Naive thymus-derived CD4-positive, alpha-beta T cell (primary cell): Measurements from ENCODE around the gene ZNF182. TPM values are rescaled to one million over a fixed set of nuclear protein-coding genes. Genes with fewer than 3 reads are reported as not detected.
A peak's percentile ranks its signal among the peaks of the same experiment; 100 is the strongest.
"Not testable (repeated sequence)": the region's sequence is repeated elsewhere in the genome, so short reads cannot be mapped to it uniquely, and the experiment has no call there.

Source experiments
- ATAC-seq: fragments of 150-1000 bp; cut with Tn5 transposase; 2 replicates; pipeline ENCODE4 v1.10.0; 2021; ENCODE audit warnings: mild to moderate bottlenecking, moderate library complexity
- CTCF ChIA-PET: fragments of 350-600 bp; sonication (Branson Sonifier 250); formaldehyde crosslinking; loops from one replicate; lab custom pipeline; 2021; ENCODE audit warnings: antibody characterized with exemption; lab: Charles Lee
- POLR2A ChIA-PET: fragments of 350-600 bp; sonication (Branson Sonifier 250); formaldehyde crosslinking; loops from one replicate; lab custom pipeline; 2021; ENCODE audit warnings: antibody characterized with exemption, inconsistent platforms; lab: Charles Lee
- DNase-seq, 9 donors: peaks; one replicate each; pipeline versions ENCODE4 v3.0.0 to v3.0.0-alpha.2; 2020 to 2022; ENCODE audit warnings: mixed read lengths in 1 of 9
- H3K27ac ChIP-seq: one replicate; pipeline ENCODE4 v1.7.0; 2013; ENCODE audit warnings: mild to moderate bottlenecking, low read depth, low read length, moderate library complexity
- H3K27me3 ChIP-seq, 2 donors: one replicate each; pipeline ENCODE4 v1.7.0; 2013; ENCODE audit warnings: low read length in 2 of 2, mild to moderate bottlenecking in 2 of 2, moderate library complexity in 2 of 2; ENCODE audit not compliant: control insufficient read depth in 2 of 2, insufficient read depth in 2 of 2
- H3K36me3 ChIP-seq, 3 experiments: 1 replicate in 2 of 3; 2 replicates in 1 of 3; pipeline ENCODE4 v1.7.0; 2013; ENCODE audit warnings: low read length in 3 of 3, mild to moderate bottlenecking in 3 of 3, moderate library complexity in 1 of 3; ENCODE audit not compliant: insufficient read depth in 3 of 3, control insufficient read depth in 2 of 3
- H3K4me1 ChIP-seq, 2 donors: one replicate each; pipeline ENCODE4 v1.7.0; 2013; ENCODE audit warnings: low read length in 2 of 2, mild to moderate bottlenecking in 2 of 2, moderate library complexity in 1 of 2; ENCODE audit not compliant: control insufficient read depth in 2 of 2, insufficient read depth in 2 of 2
- H3K4me3 ChIP-seq: 2 replicates; pipeline ENCODE4 v1.7.0; 2013; ENCODE audit warnings: mild to moderate bottlenecking, low read length
- H3K9me3 ChIP-seq, 3 experiments: 1 replicate in 2 of 3; 2 replicates in 1 of 3; pipeline ENCODE4 v1.7.0; 2013; ENCODE audit warnings: low read length in 3 of 3; ENCODE audit not compliant: control insufficient read depth in 2 of 3
- H3K27ac Mint-ChIP-seq, 9 donors: one replicate each; pipeline ENCODE4 v1.8.0; 2020 to 2022; ENCODE audit warnings: mixed read lengths in 9 of 9, mild to moderate bottlenecking in 8 of 9, moderate library complexity in 5 of 9, inconsistent platforms in 2 of 9
- H3K27me3 Mint-ChIP-seq, 5 donors: one replicate each; pipeline ENCODE4 v1.8.0; 2021 to 2022; ENCODE audit warnings: mixed read lengths in 5 of 5, mild to moderate bottlenecking in 1 of 5
- H3K36me3 Mint-ChIP-seq, 5 donors: one replicate each; pipeline ENCODE4 v1.8.0; 2020 to 2022; ENCODE audit warnings: mixed read lengths in 5 of 5, mild to moderate bottlenecking in 3 of 5, inconsistent platforms in 1 of 5
- H3K4me1 Mint-ChIP-seq, 7 donors: one replicate each; pipeline ENCODE4 v1.8.0; 2020 to 2022; ENCODE audit warnings: mixed read lengths in 7 of 7, mild to moderate bottlenecking in 3 of 7, inconsistent platforms in 1 of 7
- H3K4me3 Mint-ChIP-seq, 10 donors: one replicate each; pipeline ENCODE4 v1.8.0; 2020 to 2022; ENCODE audit warnings: mild to moderate bottlenecking in 10 of 10, mixed read lengths in 10 of 10, moderate library complexity in 6 of 10, inconsistent platforms in 2 of 10
- H3K9me3 Mint-ChIP-seq, 11 donors: one replicate each; pipeline ENCODE4 v1.8.0; 2020 to 2022; ENCODE audit warnings: mixed read lengths in 11 of 11, mild to moderate bottlenecking in 4 of 11, inconsistent platforms in 1 of 11, moderate library complexity in 1 of 11
- intact Hi-C, 2 donors: fragments of 100-400 bp; cut with micrococcal nuclease; formaldehyde crosslinking; loops; one replicate each; pipeline ENCODE4 v1.15.1; 2023
- polyA plus RNA-seq, 2 donors: library from polyadenylated mRNA; unstranded; fragments of 300-500 nt; fragmentation: Illumina TruSeq; gene quantifications; one replicate each; pipeline ENCODE4 v1.2.3, GENCODE V29; 2021
- total RNA-seq, 6 experiments: library from RNA in 5 of 6; stranded (reverse) in 5 of 6; gene quantifications; 1 replicate in 5 of 6; 2 replicates in 1 of 6; pipeline ENCODE4 v1.2.3 and lab custom pipeline; 2021 to 2026

Gene ZNF182
- total and polyA plus RNA-seq, 7 experiments from 2014 or later = 4.6 to 16.7 (median 9.0) TPM

DNA sequence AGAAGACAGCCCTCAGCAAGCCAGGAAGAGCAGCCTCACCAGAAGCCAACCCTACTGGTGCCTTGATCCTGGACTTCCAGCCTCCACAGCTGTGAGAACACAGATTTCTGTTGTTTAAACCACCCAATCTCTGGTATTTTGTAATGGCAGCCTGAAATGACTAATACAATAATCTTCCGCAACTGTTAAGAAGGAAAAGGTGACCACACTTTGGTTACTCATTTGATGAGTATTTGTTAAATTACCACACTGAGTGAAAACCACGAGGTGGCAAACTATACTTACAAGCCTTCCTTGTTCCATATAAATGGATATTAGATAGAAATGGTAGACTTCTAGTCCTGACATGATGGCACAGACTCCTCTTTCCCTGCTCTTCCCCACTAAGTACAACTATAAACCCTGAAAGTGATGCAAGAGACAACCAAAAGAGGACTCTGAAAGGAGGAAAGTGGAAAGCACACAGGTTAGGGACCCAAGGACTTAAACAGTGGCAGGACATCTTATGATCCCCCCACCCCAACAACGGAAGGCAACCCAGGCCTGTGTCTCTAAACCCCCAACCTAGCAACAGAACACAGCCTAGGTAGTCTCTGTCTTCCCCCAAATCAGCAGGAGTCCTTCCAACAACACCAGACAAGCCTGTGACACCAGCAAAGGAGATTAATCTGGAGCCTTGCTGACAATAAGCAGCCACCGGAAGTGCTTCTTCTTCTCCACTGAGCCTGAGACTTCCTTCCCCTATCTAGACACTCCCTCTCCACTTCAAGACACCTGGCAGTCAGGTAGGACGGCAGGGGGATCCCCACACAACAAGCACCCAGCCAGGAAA lies 12.3 kb downstream of the ZNF182 start:
- H3K4me1 Mint-ChIP-seq = peaks cover 18 to 47% (median 40%) of the 10 kb centered on the region in 7 donors
- Histone ChIP-seq H3K36me3 (peaks cover 0 to 17% (median 0%) of the 10 kb centered on the region in 3 experiments), H3K4me1 (peaks cover 6 to 15% of the 10 kb centered on the region in 2 donors), H3K9me3 (no peaks in the 10 kb centered on the region), H3K4me3 (no peak overlapping the region), H3K27ac (no peak overlapping the region), H3K27me3 (no peaks in the 10 kb centered on the region)
- peaks cover 0 to 25% (median 0%) of the 10 kb centered on the region in 11 donors for H3K9me3 Mint-ChIP-seq
- peak in 7 of 9 donors; percentile 7 to 34 (median 25) for DNase-seq
- peak overlapping the region; percentile 52 to 92 (median 77) for H3K27ac Mint-ChIP-seq
- intact Hi-C loops = loop anchor here in 1 of 2 donors (2.0 kb wide), 1 partner anchor 33 kb away; no protein-coding TSS in a partner anchor
- peak overlapping the region in 9 of 10 donors; percentile 16 to 73 (median 56) for H3K4me3 Mint-ChIP-seq
- H3K36me3 Mint-ChIP-seq = peaks cover 4 to 84% (median 43%) of the 10 kb centered on the region in 5 donors
- no peaks in the 10 kb centered on the region for H3K27me3 Mint-ChIP-seq
- peak; percentile 63 for ATAC-seq
- ChIA-PET CTCF (no interaction called here), POLR2A (interaction anchor here (0.7 kb wide), 1 partner anchor 547 kb away, joined by 3 read pairs; no protein-coding TSS in a partner anchor)

DNA sequence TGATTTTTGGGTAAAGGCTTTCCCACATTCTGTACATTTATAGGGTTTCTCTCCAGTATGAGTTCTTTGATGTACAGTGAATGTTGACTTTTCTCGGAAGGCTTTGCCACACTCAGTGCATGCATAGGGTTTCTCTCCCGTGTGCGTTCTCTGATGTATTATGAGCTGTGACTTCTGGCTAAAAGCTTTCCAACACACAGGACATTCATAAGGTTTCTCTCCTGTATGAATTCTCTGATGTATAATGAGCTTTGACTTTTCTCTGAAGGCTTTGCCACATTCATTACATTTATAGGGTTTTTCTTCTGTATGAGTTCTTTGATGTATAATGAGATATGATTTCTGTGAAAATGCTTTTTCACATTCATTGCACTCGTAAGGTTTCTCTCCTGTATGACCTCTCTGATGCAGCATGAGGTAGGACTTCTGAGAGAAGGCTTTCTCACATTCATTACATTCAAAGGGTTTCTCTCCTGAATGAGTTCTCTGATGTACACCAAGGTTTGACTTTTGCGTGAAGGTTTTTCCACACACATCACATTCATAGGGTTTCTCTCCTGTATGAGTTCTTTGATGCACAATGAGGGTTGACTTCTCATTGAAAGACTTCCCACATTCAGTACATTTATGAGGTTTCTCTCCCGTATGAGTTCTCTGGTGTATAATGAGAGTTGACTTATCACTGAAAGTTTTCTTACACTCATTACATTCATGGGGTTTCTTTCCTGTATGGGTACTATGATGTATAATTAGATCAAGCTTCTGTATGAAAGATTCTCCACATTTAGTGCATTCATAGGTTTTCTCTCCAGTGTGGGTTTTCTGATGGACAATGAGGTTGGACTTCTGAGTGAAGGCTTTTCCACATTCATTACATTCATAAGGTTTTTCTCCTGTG lies 27.3 kb downstream of the ZNF182 start:
- no peak overlapping the region for H3K4me3 ChIP-seq
- H3K4me1 ChIP-seq = no peaks in the 10 kb centered on the region
- H3K9me3 ChIP-seq = peaks cover 10 to 64% (median 22%) of the 10 kb centered on the region in 3 experiments
- no peak overlapping the region for H3K27ac ChIP-seq
- H3K4me3 Mint-ChIP-seq = no peak overlapping the region
- H3K27me3 ChIP-seq = no peaks in the 10 kb centered on the region
- H3K36me3 Mint-ChIP-seq = peaks cover 8 to 76% (median 59%) of the 10 kb centered on the region in 5 donors
- intact Hi-C loops = no loop called here
- ATAC-seq (no peak), DNase-seq (no peak)
- no peaks in the 10 kb centered on the region for H3K27me3 Mint-ChIP-seq
- ChIA-PET POLR2A (interaction anchor here (0.6 kb wide), 1 partner anchor 1021 kb away, joined by 3 read pairs; no protein-coding TSS in a partner anchor), CTCF (no interaction called here)
- peaks cover 18 to 46% (median 19%) of the 10 kb centered on the region in 3 experiments for H3K36me3 ChIP-seq
- no peaks in the 10 kb centered on the region for H3K4me1 Mint-ChIP-seq
- peaks cover 6 to 92% (median 66%) of the 10 kb centered on the region in 11 donors for H3K9me3 Mint-ChIP-seq
- no peak overlapping the region for H3K27ac Mint-ChIP-seq

DNA sequence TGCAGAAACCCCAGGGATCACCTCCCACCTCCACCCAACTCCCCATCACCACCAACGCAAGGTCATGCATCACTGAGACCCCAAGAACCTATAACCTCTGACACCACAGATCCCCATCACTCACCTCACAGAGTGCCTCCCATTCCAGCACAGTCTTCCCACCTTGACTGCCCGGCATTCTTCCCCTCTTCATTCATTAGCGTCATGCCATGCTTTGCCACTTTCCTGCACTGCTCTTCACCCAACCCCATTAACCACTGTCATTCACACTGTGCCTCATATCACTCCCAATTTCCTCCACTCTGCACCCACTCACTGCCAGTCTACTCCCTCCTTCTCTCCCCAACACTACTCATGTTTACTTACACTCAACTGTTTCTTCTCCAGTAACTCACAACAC lies 30.6 kb downstream of the ZNF182 start:
- Histone ChIP-seq H3K4me3 (no peak overlapping the region), H3K9me3 (peaks cover 10 to 54% (median 20%) of the 10 kb centered on the region in 3 experiments), H3K36me3 (peaks cover 4 to 16% (median 11%) of the 10 kb centered on the region in 3 experiments), H3K27me3 (no peaks in the 10 kb centered on the region), H3K4me1 (no peaks in the 10 kb centered on the region), H3K27ac (no peak overlapping the region)
- H3K4me1 Mint-ChIP-seq = no peaks in the 10 kb centered on the region
- DNase-seq (no peak), ATAC-seq (no peak)
- peak overlapping the region in 1 of 10 donors; percentile 6 for H3K4me3 Mint-ChIP-seq
- CTCF ChIA-PET = no interaction called here
- intact Hi-C loops = no loop called here
- peaks cover 0 to 72% (median 49%) of the 10 kb centered on the region in 11 donors for H3K9me3 Mint-ChIP-seq
- peak overlapping the region in 1 of 9 donors; percentile 68 for H3K27ac Mint-ChIP-seq
- POLR2A ChIA-PET = no interaction called here
- H3K36me3 Mint-ChIP-seq = peaks cover 0 to 49% (median 29%) of the 10 kb centered on the region in 5 donors
- H3K27me3 Mint-ChIP-seq = no peaks in the 10 kb centered on the region

DNA sequence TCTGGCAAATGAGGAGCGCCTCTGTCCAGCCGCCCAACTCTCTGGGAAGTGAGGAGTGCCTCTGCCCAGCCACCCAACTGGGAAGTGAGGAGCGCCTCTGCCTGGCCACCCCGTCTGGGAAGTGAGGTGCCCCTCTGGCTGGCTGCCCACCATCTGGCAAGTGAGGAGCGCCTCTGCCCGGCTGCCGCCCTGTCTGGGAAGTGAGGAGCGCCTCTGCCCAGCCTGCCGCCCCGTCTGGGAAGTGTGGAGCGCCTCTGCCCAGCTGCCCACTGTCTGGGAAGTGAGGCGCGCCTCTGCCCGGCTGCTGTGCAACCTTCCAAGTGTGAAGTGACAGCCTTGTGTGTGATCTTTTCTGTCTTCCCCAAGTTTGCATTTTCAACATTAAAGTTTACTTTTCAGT lies 38.3 kb downstream of the ZNF182 start:
- H3K4me1 ChIP-seq, DNase-seq, H3K4me3 ChIP-seq, intact Hi-C loops, CTCF ChIA-PET, H3K27me3 ChIP-seq, ATAC-seq, POLR2A ChIA-PET, H3K4me3 Mint-ChIP-seq, H3K4me1 Mint-ChIP-seq, H3K27me3 Mint-ChIP-seq, H3K9me3 ChIP-seq, H3K36me3 ChIP-seq, H3K27ac Mint-ChIP-seq, H3K27ac ChIP-seq: not testable (repeated sequence)
- H3K9me3 Mint-ChIP-seq = peaks cover 0 to 26% (median 7%) of the 10 kb centered on the region in 11 donors
- H3K36me3 Mint-ChIP-seq = peaks cover 0 to 11% (median 0%) of the 10 kb centered on the region in 5 donors

DNA sequence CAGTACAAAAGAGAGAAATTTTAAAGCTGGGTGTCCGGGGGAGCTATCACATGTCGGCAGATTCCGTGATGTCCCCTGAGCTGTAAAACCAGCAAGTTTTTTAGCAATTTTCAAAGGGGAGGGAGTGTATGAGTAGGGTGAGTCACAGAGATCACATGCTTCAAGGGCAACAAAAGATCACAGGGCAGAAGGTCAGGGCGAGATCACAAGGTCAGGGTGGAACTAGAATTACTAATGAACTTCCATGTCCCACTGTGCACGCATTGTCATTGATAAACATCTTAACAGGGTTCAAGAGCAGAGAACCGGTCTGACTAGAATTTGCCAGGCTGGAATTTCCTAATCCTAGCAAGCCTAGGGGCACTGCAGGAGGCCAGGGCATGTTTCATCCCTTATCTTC lies 42.0 kb downstream of the ZNF182 start:
- H3K9me3 Mint-ChIP-seq, H3K9me3 ChIP-seq, POLR2A ChIA-PET, H3K27ac ChIP-seq, H3K4me3 ChIP-seq, DNase-seq, H3K27ac Mint-ChIP-seq, ATAC-seq, H3K36me3 Mint-ChIP-seq, H3K27me3 ChIP-seq, H3K36me3 ChIP-seq, H3K4me3 Mint-ChIP-seq, H3K4me1 Mint-ChIP-seq, H3K27me3 Mint-ChIP-seq, H3K4me1 ChIP-seq: not testable (repeated sequence)
- CTCF ChIA-PET = interaction anchor here (0.6 kb wide), 1 partner anchor 783 kb away, joined by 3 read pairs; no protein-coding TSS in a partner anchor
- intact Hi-C loops = loop anchor here in 1 of 2 donors (5.0 kb wide), 1 partner anchor 35 kb away; no protein-coding TSS in a partner anchor

DNA sequence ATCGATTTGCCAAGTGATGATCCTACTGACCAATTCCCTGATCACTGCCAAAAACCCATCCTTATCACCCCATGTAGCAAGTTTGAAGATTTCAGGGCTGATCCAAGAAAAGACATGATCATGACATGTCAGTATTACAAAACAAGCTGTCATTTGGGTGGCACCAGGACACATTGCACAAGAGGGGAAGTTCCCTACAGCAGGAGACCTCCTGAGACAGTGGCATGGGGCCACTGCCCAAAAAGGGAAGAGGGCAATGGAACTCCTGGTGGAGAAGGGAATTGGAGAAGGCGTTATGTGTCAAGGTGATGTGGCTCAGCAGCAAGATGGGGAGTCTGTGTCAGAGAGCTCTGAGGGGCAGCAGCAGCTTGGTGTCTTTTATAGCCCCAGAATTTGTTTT lies 43.4 kb downstream of the ZNF182 start:
- CTCF ChIA-PET = no interaction called here
- H3K27me3 Mint-ChIP-seq = no peaks in the 10 kb centered on the region
- peak; percentile 53 for ATAC-seq

More for the DNA sequence above, 43.4 kb downstream of the ZNF182 start:
- H3K9me3 Mint-ChIP-seq = peaks cover 0 to 8% (median 0%) of the 10 kb centered on the region in 11 donors
- Histone ChIP-seq H3K27me3 (no peaks in the 10 kb centered on the region), H3K36me3 (no peaks in the 10 kb centered on the region), H3K4me3 (no peak overlapping the region), H3K9me3 (no peaks in the 10 kb centered on the region), H3K4me1 (no peaks in the 10 kb centered on the region), H3K27ac (no peak overlapping the region)
- peak overlapping the region in 1 of 9 donors; percentile 33 for H3K27ac Mint-ChIP-seq
- DNase-seq = no peak
- POLR2A ChIA-PET = no interaction called here
- intact Hi-C loops = loop anchor here in 1 of 2 donors (5.0 kb wide), 1 partner anchor 37 kb away; no protein-coding TSS in a partner anchor
- no peak overlapping the region for H3K4me3 Mint-ChIP-seq
- peaks cover 0 to 6% (median 0%) of the 10 kb centered on the region in 5 donors for H3K36me3 Mint-ChIP-seq
- peaks cover 0 to 3% (median 0%) of the 10 kb centered on the region in 7 donors for H3K4me1 Mint-ChIP-seq
